H9 (cell line): Measurements from ENCODE around the gene KCNIP4. TPM values are rescaled to one million over a fixed set of nuclear protein-coding genes. Genes with fewer than 3 reads are reported as not detected.

Experiments
- DNase-seq: peaks from one replicate; pipeline ENCODE4 v3.0.0-alpha.2; 2017
- H2AFZ ChIP-seq: one replicate; pipeline ENCODE4 v1.6.1; 2013; ENCODE audit warnings: mild to moderate bottlenecking, low read length, control low read depth, moderate library complexity
- H2AK5ac ChIP-seq: 2 replicates; pipeline ENCODE4 v1.6.1; 2013; ENCODE audit warnings: low read length, control low read depth, mixed read lengths; ENCODE audit not compliant: insufficient read length
- H2BK120ac ChIP-seq: one replicate; pipeline ENCODE4 v1.6.1; 2013; ENCODE audit warnings: low read depth, mild to moderate bottlenecking, low read length, control low read depth, inconsistent platforms; ENCODE audit not compliant: poor library complexity, severe bottlenecking
- H2BK12ac ChIP-seq: 2 replicates; pipeline ENCODE4 v1.6.1; 2013; ENCODE audit warnings: low read length, control low read depth, mixed read lengths, low read depth; ENCODE audit not compliant: insufficient read length
- H2BK15ac ChIP-seq: 2 replicates; pipeline ENCODE4 v1.6.1; 2013; ENCODE audit warnings: low read depth, low read length, control low read depth
- H2BK20ac ChIP-seq: one replicate; pipeline ENCODE4 v1.6.1; 2013; ENCODE audit warnings: low read depth, mild to moderate bottlenecking, low read length, control low read depth, inconsistent platforms; ENCODE audit not compliant: poor library complexity, severe bottlenecking
- H2BK5ac ChIP-seq: 2 replicates; pipeline ENCODE4 v1.6.1; 2013; ENCODE audit warnings: low read length, control low read depth, mixed read lengths; ENCODE audit not compliant: insufficient read length
- H3K14ac ChIP-seq: 2 replicates; pipeline ENCODE4 v1.6.1; 2013; ENCODE audit warnings: low read length, control low read depth; ENCODE audit not compliant: insufficient read depth
- H3K18ac ChIP-seq: 2 replicates; pipeline ENCODE4 v1.6.1; 2013; ENCODE audit warnings: low read depth, mild to moderate bottlenecking, mixed read lengths, low read length, control low read depth; ENCODE audit not compliant: insufficient read length
- H3K23ac ChIP-seq: 2 replicates; pipeline ENCODE4 v1.6.1; 2013; ENCODE audit warnings: low read length, control low read depth, mixed read lengths, low read depth; ENCODE audit not compliant: insufficient read length
- H3K23me2 ChIP-seq: 2 replicates; pipeline ENCODE4 v1.6.1; 2013; ENCODE audit warnings: low read depth, mild to moderate bottlenecking, mixed read lengths, low read length, control low read depth; ENCODE audit not compliant: insufficient read length, poor library complexity, severe bottlenecking
- H3K27ac ChIP-seq: 2 replicates; pipeline ENCODE4 v1.5.1; 2013; ENCODE audit warnings: low read length, control low read depth, mixed read lengths, low read depth; ENCODE audit not compliant: insufficient read length
- H3K27me3 ChIP-seq: 2 replicates; pipeline ENCODE4 v1.6.1; 2013; ENCODE audit warnings: low read length, control low read depth, inconsistent platforms; ENCODE audit not compliant: insufficient read depth
- H3K4ac ChIP-seq: 2 replicates; pipeline ENCODE4 v1.6.1; 2013; ENCODE audit warnings: low read depth, mild to moderate bottlenecking, control low read depth, inconsistent platforms, low read length, moderate library complexity
- H3K4me1 ChIP-seq: 2 replicates; pipeline ENCODE4 v1.6.1; 2013; ENCODE audit warnings: low read length, control low read depth, inconsistent platforms; ENCODE audit not compliant: insufficient read depth
- H3K4me2 ChIP-seq: 2 replicates; pipeline ENCODE4 v1.6.1; 2013; ENCODE audit warnings: low read length, control low read depth, mixed read lengths; ENCODE audit not compliant: insufficient read length, insufficient read depth
- H3K56ac ChIP-seq: 2 replicates; pipeline ENCODE4 v1.6.1; 2013; ENCODE audit warnings: low read depth, mild to moderate bottlenecking, mixed read lengths, low read length, control low read depth; ENCODE audit not compliant: insufficient read length
- H3K79me1 ChIP-seq: 2 replicates; pipeline ENCODE4 v1.6.1; 2013; ENCODE audit warnings: low read depth, mild to moderate bottlenecking, moderate library complexity, low read length, control low read depth, inconsistent platforms; ENCODE audit not compliant: insufficient read depth, poor library complexity, severe bottlenecking
- H3K79me2 ChIP-seq: 2 replicates; pipeline ENCODE4 v1.6.1; 2013; ENCODE audit warnings: low read length, control low read depth, inconsistent platforms; ENCODE audit not compliant: insufficient read depth
- H3K9ac ChIP-seq: 2 replicates; pipeline ENCODE4 v1.6.1; 2013; ENCODE audit warnings: low read length, control low read depth, mixed read lengths; ENCODE audit not compliant: insufficient read length; ENCODE audit errors: extremely low read depth
- H3K9me3 ChIP-seq: one replicate; pipeline ENCODE4 v1.6.1; 2013; ENCODE audit warnings: low read depth, low read length, inconsistent platforms; ENCODE audit not compliant: control insufficient read depth
- H3T11ph ChIP-seq: one replicate; pipeline ENCODE4 v1.6.1; 2013; ENCODE audit warnings: mild to moderate bottlenecking, low read length, control low read depth, inconsistent platforms
- H4K20me1 ChIP-seq: one replicate; pipeline ENCODE4 v1.6.1; 2013; ENCODE audit not compliant: control insufficient read depth, insufficient read length, insufficient read depth
- H4K5ac ChIP-seq: 2 replicates; pipeline ENCODE4 v1.6.1; 2013; ENCODE audit warnings: low read depth, mild to moderate bottlenecking, mixed read lengths, low read length, control low read depth; ENCODE audit not compliant: insufficient read length
- H4K8ac ChIP-seq: replicated peaks from 2 replicates; pipeline ENCODE4 v1.6.1; 2013; ENCODE audit warnings: low read length, control low read depth, mixed read lengths, low read depth; ENCODE audit not compliant: insufficient read length
- H4K91ac ChIP-seq: 2 replicates; pipeline ENCODE4 v1.6.1; 2013; ENCODE audit warnings: low read depth, mild to moderate bottlenecking, moderate library complexity, mixed read lengths, low read length, control low read depth; ENCODE audit not compliant: insufficient read length
- H3K27ac Mint-ChIP-seq, 3 experiments: 2 replicates in 2 of 3; 3 replicates in 1 of 3; pipeline ENCODE4 v1.8.0; 2020 to 2021; ENCODE audit warnings: mixed read lengths in 3 of 3, mild to moderate bottlenecking in 1 of 3, moderate library complexity in 1 of 3
- H3K27me3 Mint-ChIP-seq: 2 replicates; pipeline ENCODE4 v1.8.0; 2021; ENCODE audit warnings: low read depth, mild to moderate bottlenecking, moderate library complexity, mixed read lengths
- H3K36me3 Mint-ChIP-seq, 3 experiments: 2 replicates in 2 of 3; 3 replicates in 1 of 3; pipeline ENCODE4 v1.8.0; 2020 to 2021; ENCODE audit warnings: low read depth in 3 of 3, mixed read lengths in 3 of 3; ENCODE audit not compliant: insufficient read depth in 1 of 3
- H3K4me1 Mint-ChIP-seq, 2 experiments: 2 replicates each; pipeline ENCODE4 v1.8.0; 2020; ENCODE audit warnings: mixed read lengths in 2 of 2
- H3K4me3 Mint-ChIP-seq, 2 experiments: 2 replicates in 1 of 2; 3 replicates in 1 of 2; pipeline ENCODE4 v1.8.0; 2020 to 2021; ENCODE audit warnings: mild to moderate bottlenecking in 2 of 2, mixed read lengths in 2 of 2, moderate library complexity in 1 of 2
- H3K9me3 Mint-ChIP-seq, 2 experiments: 2 replicates in 1 of 2; 3 replicates in 1 of 2; pipeline ENCODE4 v1.8.0; 2020; ENCODE audit warnings: mild to moderate bottlenecking in 2 of 2, mixed read lengths in 2 of 2, moderate library complexity in 1 of 2
- CTCF ChIP-seq: fragments of 200-600 bp; sonication (generic); conservative IDR thresholded peaks from 3 replicates; pipeline ENCODE4 v1.8.0; 2021; ENCODE audit warnings: antibody characterized with exemption, mild to moderate bottlenecking
- WGBS: extraction: QIAGEN DNeasy Blood & Tissue Kit; methylation state at CpG from one replicate; pipeline ENCODE4 v1.1.7; 2013; ENCODE audit warnings: missing lambda C conversion rate, low lambda C conversion rate, mixed read lengths; ENCODE audit not compliant: insufficient read length; ENCODE audit errors: extremely low coverage; 5-methylcytosine and 5-hydroxymethylcytosine counted together
- total RNA-seq: library from RNA; stranded (reverse); gene quantifications from 2 replicates; pipeline ENCODE4 v1.2.1, GENCODE V29; 2021

Gene KCNIP4
- total RNA-seq, 1 experiment from 2014 or later: not detected

- H2BK5ac ChIP-seq: no peak overlapping the region
- H3T11ph ChIP-seq: no peak overlapping the region
- no peak overlapping the region for H3K14ac ChIP-seq
- no peaks in the 10 kb centered on the region for H3K79me2 ChIP-seq
- H4K8ac ChIP-seq: no peak overlapping the region
- H3K23ac ChIP-seq: no peak overlapping the region
- peak; percentile 71 for DNase-seq
- H3K4me1 Mint-ChIP-seq: no peaks in the 10 kb centered on the region
- no peaks in the 10 kb centered on the region; the same call in 1 of the 2 replicates for H3K27me3 Mint-ChIP-seq
- no peak overlapping the region for H2BK20ac ChIP-seq
- H2AFZ ChIP-seq: no peak overlapping the region
- H3K9ac ChIP-seq: no peak overlapping the region
- H3K4ac ChIP-seq: no peak overlapping the region
- no peaks in the 10 kb centered on the region for H3K23me2 ChIP-seq
- H2BK15ac ChIP-seq: no peak overlapping the region
- H3K27me3 ChIP-seq: no peaks in the 10 kb centered on the region
- H3K9me3 Mint-ChIP-seq: no peaks in the 10 kb centered on the region
- no peak overlapping the region for H2AK5ac ChIP-seq
- no peaks in the 10 kb centered on the region for H3K4me1 ChIP-seq
- no peaks in the 10 kb centered on the region for H3K9me3 ChIP-seq
- H3K36me3 Mint-ChIP-seq: no peaks in the 10 kb centered on the region
- no peak overlapping the region for H3K18ac ChIP-seq
- H3K56ac ChIP-seq: no peak overlapping the region
- H4K5ac ChIP-seq: no peak overlapping the region
- no peak for TF ChIP-seq CTCF
- no peak overlapping the region for H4K91ac ChIP-seq
- no peaks in the 10 kb centered on the region for H4K20me1 ChIP-seq
- H3K27ac ChIP-seq: no peak overlapping the region
- no CpG with 5 or more reads among the region's 3 CpGs for WGBS
- no peak overlapping the region for H2BK120ac ChIP-seq
- no peak overlapping the region for H3K4me2 ChIP-seq
- H3K27ac Mint-ChIP-seq: no peak overlapping the region
- no peak overlapping the region for H3K4me3 Mint-ChIP-seq
- no peaks in the 10 kb centered on the region for H3K79me1 ChIP-seq
- no peak overlapping the region for H2BK12ac ChIP-seq
These were observed 471.8 kb downstream of the KCNIP4 start for GRCh38 chr4:21476757-21477156.
